Erythroblast (primary cell): Measurements from ENCODE around the gene NEB.
"Not testable (repeated sequence)": the region's sequence is repeated elsewhere in the genome, so short reads cannot be mapped to it uniquely, and the experiment has no call there.

Source experiments
- DNase-seq, 2 experiments: peaks; one replicate each; lab custom pipeline; 2025; lab: John Stamatoyannopoulos, UW
- GATA1 ChIP-seq: IDR thresholded peaks from 2 replicates; pipeline ENCODE4 v1.6.1; 2011; ENCODE audit warnings: low read depth, mild to moderate bottlenecking, control low read depth, low read length, moderate library complexity
- POLR2A ChIP-seq: IDR thresholded peaks from 2 replicates; pipeline ENCODE4 v1.6.1; 2011; ENCODE audit warnings: mild to moderate bottlenecking, low read length

The NEB gene

DNA sequence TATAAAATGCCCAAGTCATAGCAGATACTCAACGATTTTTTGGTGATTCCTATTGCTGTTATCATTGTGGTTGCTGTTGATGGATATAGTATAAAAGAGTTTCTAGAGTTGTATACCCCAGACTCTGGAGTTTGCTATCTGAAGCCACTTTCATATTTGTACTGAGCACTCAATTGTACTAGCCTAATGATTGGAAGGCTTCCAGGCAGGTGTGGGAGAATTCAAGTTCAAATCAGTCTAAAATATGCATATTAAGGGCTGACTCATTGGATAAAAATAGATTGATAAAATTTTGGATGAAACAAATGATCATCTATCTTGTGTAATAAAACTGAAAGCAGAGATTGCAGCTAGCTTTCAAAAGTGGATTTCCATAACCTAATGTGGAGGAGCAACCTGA lies 122.9 kb downstream of the NEB start:
- no peak for DNase-seq
- TF ChIP-seq GATA1 (no peak), POLR2A (no peak)

DNA sequence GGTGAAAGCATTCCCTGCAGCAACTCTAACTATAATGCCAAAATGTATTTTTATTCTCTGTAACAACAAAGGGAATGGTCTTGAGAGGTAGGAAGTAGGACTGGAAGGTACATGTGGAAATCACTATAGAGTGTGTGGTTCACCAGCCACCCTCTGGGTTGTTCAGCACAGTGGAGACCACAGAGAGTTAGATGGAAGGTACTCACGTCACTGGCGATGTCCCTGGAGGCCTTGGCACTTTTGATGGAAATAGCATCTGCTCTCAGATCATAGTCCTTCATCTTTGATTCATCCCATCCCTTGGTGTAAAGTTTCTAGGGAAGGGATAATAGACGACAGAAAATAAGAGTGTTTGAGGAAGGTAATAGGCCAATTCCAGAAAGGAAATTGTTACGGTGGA lies 124.0 kb downstream of the NEB start:
- TF ChIP-seq GATA1: no peak
- TF ChIP-seq POLR2A: no peak
- DNase-seq: no peak

DNA sequence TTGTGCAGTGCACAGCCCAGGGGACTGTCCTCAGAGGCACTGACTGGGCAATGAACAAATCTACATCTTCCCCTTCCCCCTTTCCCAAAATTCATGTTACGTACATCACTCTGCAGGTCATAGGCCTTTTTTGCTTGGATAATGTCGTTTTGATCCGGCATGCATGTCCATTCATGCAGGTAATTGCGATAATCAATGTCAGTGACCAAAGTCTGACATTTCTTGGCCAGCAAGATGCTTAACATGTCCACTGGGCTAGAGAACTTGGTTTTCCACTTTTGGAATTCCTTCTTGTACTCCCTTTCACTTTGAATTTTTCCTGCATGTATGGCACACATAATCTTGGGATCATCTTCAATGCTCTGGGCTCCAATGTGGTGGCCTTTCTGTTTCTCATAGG lies 124.6 kb downstream of the NEB start:
- DNase-seq: no peak
- TF ChIP-seq GATA1: no peak
- no peak for TF ChIP-seq POLR2A

GRCh38 chr2:151607459-151608424 lies 126.5 kb downstream of the NEB start:
- DNase-seq: not testable (repeated sequence)

DNA sequence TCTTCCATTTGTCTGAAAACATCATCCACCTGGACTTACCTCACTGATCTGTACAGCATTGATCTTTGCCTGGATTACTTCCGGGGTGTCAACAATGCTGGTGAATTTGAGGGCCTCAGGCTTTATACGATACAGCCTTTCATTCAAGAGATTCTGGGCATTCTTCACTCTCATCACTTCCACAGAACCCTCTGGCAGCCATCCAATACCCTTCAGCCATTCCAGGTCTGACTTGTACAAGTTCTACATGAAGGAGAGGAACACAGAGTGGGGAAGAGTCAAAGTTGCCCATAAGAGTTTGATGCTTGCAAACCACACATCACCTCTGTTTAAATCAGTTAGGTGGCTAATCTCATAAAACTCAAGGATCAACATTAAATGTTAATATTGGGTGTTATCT lies 130.7 kb downstream of the NEB start:
- not testable (repeated sequence) for DNase-seq

DNA sequence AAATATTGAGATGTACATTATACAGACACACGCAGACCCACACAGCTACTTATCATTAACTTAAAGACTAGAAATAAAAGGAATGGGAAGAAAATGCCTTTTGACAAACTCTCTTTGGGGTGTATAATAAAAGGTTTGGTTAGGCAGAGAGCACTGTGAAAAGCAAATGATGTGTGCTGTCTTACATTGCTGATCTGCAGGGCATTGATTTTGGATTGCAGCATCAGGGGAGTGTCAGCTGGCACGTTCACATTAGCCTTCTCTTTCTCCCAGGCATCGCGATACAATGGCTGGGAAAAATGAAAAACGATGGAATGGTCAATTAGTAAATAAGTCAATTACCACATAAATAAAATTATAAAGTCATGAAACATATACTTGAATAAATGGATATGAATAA lies 131.9 kb downstream of the NEB start:
- DNase-seq: not testable (repeated sequence)

GRCh38 chr2:151601803-151602202 lies 132.5 kb downstream of the NEB start:
- not testable (repeated sequence) for DNase-seq

DNA sequence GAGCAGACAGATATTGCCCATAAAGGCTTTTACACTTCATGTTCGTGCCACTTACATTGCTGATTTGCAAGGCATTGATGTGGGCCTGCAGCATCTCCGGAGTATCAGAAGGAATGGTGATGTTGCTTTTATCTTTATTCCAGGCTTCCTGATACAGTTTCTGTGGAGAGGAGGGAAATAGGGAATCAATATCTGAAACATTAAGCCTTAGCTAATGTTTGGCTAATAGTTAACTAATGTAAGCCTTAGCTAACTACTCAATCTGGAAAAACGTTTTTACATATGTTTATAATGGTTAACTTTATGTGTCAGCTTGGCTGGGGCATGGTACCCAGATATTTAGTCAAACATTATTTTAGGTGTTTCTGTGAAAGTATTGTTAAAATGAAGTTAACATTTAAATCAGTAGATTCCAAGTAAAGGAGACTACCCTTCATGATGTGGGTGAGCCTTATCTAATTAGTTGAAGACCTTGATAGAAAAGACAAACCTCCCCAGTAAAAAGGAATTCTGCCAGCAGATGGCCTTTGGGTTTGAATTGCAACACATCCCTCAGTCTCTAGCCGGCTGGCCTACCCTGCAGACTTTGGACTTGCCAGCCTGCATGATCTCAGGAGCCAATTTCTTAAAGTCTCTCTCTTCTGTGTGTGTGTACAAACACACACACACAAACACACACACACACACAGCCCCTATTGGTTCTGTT lies 137.2 kb downstream of the NEB start:
- DNase-seq: not testable (repeated sequence)

GRCh38 chr2:151591908-151592255 lies 142.4 kb downstream of the NEB start:
- not testable (repeated sequence) for DNase-seq

- peak in 1 of 2 experiments; percentile 9 for DNase-seq
Measured at GRCh38 chr2:151591250-151591907, 142.9 kb downstream of the NEB start.

DNA sequence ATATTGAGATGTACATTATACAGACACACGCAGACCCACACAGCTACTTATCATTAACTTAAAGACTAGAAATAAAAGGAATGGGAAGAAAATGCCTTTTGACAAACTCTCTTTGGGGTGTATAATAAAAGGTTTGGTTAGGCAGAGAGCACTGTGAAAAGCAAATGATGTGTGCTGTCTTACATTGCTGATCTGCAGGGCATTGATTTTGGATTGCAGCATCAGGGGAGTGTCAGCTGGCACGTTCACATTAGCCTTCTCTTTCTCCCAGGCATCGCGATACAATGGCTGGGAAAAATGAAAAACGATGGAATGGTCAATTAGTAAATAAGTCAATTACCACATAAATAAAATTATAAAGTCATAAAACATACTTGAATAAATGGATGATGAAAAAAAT lies 153.0 kb downstream of the NEB start:
- DNase-seq: not testable (repeated sequence)

GRCh38 chr2:151580697-151581096 lies 153.6 kb downstream of the NEB start:
- DNase-seq: not testable (repeated sequence)

DNA sequence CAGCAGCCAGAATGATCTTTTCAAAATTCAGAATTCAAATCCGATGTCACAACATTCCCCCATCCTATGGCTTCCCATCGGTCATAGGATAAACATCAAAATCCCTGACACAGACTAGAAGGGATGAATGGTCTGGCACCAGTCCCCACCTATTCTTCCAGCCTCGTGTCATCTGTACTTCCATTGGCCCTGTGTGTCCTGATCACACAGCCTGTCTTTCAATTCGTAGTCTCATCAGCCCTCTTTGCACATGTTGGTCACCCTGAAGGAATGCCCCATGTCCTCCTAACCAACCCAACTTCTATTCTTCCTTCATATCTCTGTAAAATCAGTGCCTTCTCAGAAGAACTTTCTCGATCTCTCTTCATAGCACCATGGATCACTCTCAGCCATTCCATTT lies 157.2 kb downstream of the NEB start:
- TF ChIP-seq POLR2A (no peak), GATA1 (no peak)
- no peak for DNase-seq

GRCh38 chr2:151576080-151576479 lies 158.2 kb downstream of the NEB start:
- TF ChIP-seq POLR2A: no peak
- no peak for TF ChIP-seq GATA1
- DNase-seq: no peak

DNA sequence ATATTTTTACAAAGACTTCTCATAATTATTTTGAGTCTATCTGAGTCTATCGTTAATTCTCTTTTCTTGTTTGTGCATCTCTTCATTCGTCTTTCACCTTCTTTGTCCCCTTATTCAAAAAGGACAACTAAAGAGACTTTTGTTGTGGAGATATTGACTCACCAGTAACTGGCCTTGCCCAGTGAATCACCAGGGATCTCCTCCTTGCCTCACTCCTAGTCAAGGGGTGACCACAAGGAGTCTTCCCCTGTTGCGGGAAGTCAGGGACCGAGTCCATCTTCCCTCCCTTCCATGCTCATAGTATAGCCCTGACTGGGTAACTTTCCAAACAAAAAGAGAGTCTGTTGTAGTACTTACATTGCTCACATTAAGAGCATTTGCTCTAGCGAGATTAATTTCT lies 158.9 kb downstream of the NEB start:
- TF ChIP-seq POLR2A: no peak
- TF ChIP-seq GATA1: no peak
- no peak for DNase-seq

GRCh38 chr2:151570191-151570590 lies 164.1 kb downstream of the NEB start:
- TF ChIP-seq GATA1: no peak
- TF ChIP-seq POLR2A: no peak
- no peak for DNase-seq
